ENCODE measurements around the gene CYBB. TPM values are rescaled to one million over a fixed set of nuclear protein-coding genes. Genes with fewer than 3 reads are reported as not detected.

Gene CYBB
- total RNA-seq, 4 donors from 2014 or later = 47.3 to 71.9 (median 51.7) TPM

DNA sequence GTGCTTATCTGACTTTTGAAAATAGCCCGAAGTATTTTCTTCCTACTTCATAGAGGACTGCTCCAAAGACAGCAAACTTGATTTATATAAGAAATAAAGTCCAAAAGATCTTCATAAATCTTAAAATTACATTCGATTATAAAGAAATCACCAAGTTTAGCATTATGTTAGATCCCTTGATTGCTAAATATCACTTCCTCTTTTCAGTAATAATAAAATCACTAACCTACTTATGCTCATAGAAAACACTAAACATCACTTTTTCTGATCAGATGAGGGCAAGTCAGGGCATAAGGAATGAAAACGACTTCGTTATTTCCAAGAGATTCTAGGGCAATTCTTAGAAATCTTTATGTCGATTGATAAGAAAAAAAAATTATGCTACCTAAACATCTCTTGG, 35.5 kb downstream of the CYBB start:
- TF ChIP-seq, protein P1, sequence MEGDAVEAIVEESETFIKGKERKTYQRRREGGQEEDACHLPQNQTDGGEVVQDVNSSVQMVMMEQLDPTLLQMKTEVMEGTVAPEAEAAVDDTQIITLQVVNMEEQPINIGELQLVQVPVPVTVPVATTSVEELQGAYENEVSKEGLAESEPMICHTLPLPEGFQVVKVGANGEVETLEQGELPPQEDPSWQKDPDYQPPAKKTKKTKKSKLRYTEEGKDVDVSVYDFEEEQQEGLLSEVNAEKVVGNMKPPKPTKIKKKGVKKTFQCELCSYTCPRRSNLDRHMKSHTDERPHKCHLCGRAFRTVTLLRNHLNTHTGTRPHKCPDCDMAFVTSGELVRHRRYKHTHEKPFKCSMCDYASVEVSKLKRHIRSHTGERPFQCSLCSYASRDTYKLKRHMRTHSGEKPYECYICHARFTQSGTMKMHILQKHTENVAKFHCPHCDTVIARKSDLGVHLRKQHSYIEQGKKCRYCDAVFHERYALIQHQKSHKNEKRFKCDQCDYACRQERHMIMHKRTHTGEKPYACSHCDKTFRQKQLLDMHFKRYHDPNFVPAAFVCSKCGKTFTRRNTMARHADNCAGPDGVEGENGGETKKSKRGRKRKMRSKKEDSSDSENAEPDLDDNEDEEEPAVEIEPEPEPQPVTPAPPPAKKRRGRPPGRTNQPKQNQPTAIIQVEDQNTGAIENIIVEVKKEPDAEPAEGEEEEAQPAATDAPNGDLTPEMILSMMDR (IDR thresholded peaks at IDR 0.05) = no peak
- ATAC-seq (ENCODE audit: low FRiP score) (no peak), DNase-seq (ENCODE audit: low spot score) (no peak)

DNA sequence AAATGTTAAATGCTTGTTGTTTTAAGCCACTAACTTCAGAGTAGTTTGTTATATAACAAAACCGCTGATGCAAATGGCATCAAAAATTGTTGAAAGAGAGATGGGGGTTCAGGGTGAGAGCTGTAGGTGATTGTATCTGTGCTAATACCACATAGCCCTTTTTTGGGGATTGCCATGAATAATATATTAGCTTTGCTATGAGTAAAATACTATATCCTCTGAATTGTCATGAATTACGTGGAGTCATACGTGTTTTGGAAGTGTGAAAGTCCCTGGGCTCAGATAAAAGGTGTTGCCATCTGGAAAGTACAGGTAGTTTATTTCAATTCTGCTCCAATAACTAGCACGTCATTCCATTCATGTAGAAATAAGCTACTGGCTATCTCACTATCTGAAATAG, 36.9 kb downstream of the CYBB start:
- DNase-seq (ENCODE audit: low spot score) (no peak), ATAC-seq (ENCODE audit: low FRiP score) (no peak)
- TF ChIP-seq, protein P1 (IDR thresholded peaks at IDR 0.05) = no peak

DNA sequence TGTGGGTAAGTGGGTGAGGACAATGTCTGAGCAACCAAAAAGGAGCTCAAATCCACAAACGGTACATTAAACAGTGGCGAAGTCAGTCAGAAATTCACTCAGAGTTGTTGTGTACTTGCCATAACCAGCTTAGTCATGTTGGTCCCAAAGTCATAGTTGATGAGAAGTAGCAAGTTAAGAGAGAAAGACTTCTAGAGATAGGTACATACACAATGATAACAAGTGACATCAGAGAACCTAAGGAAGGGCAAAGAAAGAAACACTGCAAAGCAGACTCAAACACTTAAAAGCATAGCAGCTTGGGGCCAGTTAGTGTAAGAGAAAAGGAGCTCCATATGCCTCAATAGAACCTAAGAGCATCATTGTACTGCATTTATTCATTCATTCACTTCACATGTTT, 37.3 kb downstream of the CYBB start:
- TF ChIP-seq, protein P1 (IDR thresholded peaks at IDR 0.05) = no peak
- DNase-seq (ENCODE audit: low spot score) = no peak
- ATAC-seq (ENCODE audit: low FRiP score) = no peak

DNA sequence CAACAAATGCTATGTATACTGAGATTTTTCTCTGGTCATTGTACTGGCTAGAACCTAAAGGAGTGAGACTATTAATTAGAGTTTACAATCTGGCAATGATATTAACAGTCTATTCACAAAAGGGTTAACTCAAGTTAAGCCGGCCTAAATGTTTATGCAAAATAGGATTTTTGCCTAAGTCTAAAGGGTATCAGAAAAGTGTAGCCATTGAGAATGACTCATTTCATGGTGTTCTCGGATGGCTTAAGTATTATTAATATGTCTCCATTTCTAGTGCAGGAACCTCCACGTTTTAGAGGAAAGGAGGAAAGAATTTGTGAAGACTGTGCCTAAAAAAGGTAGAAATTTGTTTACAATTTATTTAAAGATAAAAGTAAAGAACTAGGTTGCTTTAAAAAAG, 37.7 kb downstream of the CYBB start:
- DNase-seq (ENCODE audit: low spot score) (no peak), ATAC-seq (ENCODE audit: low FRiP score) (no peak)
- TF ChIP-seq, protein P1 (IDR thresholded peaks at IDR 0.05) = no peak

DNA sequence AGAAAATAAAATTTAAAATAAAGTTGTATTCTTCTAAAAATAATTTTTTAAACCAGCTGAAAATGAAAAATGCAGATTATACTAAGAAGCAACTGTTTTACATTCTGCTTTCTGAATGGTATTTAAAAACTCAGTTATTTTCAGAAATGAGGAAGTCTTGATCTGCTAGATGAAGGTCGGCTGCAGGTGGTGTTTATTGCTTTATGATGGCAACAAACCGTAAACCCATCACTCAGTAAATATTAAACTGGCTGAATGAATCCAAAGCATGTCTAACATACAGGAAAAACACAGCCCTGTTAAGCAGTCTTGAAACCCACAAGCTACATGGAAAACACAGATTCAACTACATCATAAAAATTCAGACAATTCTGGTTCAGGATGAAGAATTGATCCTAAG, 38.2 kb downstream of the CYBB start:
- no peak for ATAC-seq (ENCODE audit: low FRiP score)
- no peak for DNase-seq (ENCODE audit: low spot score)
- TF ChIP-seq, protein P1 (IDR thresholded peaks at IDR 0.05) = no peak

DNA sequence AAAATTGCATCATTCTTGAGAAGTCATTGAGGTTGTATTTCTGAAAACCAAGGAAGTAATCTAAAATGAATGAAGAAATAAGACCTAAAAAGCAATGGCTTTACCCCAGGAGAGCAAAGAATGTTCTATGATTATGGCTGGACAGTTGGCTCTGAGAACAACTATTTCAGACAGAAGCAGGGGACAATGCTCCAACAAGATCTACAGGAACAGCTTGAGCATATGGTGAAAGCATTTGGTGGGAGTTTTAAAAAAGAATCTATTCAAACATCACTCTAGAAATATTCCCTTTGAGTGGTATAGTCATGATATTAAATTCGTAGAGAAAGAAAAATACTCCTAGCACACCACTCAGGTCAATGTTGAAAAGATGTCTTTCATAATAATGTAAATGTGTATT, 40.8 kb downstream of the CYBB start:
- no peak for ATAC-seq (ENCODE audit: low FRiP score)
- TF ChIP-seq, protein P1 (IDR thresholded peaks at IDR 0.05) = no peak
- no peak for DNase-seq (ENCODE audit: low spot score)

DNA sequence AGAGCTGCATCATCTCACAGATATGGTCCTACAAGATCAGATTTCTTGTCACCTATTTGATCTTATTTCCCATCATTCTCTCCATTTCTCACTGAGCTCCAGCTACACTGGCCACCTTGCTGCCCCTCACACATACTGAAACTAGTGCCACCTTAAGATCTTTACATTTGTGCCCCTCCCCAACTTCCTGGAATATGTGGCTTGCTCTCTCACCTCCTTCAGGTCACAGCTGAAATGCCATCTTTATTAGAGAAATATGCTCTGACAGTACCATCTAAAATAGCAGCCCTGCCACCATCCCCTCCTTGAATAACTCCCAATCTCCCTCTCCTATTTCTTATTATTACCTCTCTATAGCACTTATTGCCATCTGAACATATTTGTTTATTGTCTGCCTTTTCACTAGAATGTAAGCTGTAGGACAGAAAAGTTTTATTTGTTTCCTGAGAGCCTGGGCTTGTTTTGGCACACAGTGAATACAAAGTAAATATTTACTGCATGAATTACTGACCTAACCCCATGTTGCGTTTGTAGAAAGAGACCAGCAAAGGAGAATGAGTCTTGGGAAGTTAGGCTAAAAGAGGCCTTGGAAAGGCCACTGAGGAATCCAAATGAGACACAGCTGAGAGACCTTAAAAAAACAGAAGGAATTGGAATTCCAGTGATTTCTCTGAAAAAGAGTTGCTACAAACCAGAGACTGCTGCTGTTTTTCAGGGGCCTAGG, 44.8 kb downstream of the CYBB start:
- ATAC-seq (ENCODE audit: low FRiP score) (no peak), DNase-seq (ENCODE audit: low spot score) (no peak)
- TF ChIP-seq, protein P1 (IDR thresholded peaks at IDR 0.05) = no peak

Data from omental fat pad (tissue), 4 donors.